Spleen (tissue), 11 donors: ENCODE results near the gene BSND. TPM values are rescaled to one million over a fixed set of nuclear protein-coding genes. Genes with fewer than 3 reads are reported as not detected.
"Not testable (repeated sequence)": the region's sequence is repeated elsewhere in the genome, so short reads cannot be mapped to it uniquely, and the experiment has no call there.

Experiments
- DNase-seq: peaks from one replicate; pipeline ENCODE4 v3.0.0-alpha.2; 2020
- H3K27ac ChIP-seq, 8 donors: fragments of 200-600 bp; sonication (generic) in 7 of 8; 1 replicate in 4 of 8; 2 replicates in 4 of 8; pipeline versions ENCODE4 v1.5.0 to v1.8.0; 2016 to 2021; ENCODE audit warnings: inconsistent platforms in 4 of 8, mild to moderate bottlenecking in 4 of 8, moderate library complexity in 1 of 8
- H3K27me3 ChIP-seq, 7 donors: fragments of 200-600 bp; sonication (generic) in 6 of 7; replicated peaks in 1 of 7; 1 replicate in 4 of 7; 2 replicates in 3 of 7; pipeline versions ENCODE4 v1.5.0 to v1.8.0; 2016 to 2021; ENCODE audit warnings: inconsistent platforms in 3 of 7, mild to moderate bottlenecking in 1 of 7
- H3K36me3 ChIP-seq, 6 donors: fragments of 200-600 bp; sonication (generic) in 5 of 6; 1 replicate in 4 of 6; 2 replicates in 2 of 6; pipeline versions ENCODE4 v1.5.0 to v1.8.0; 2016 to 2021; ENCODE audit warnings: inconsistent platforms in 2 of 6
- H3K4me1 ChIP-seq, 6 donors: fragments of 200-600 bp; sonication (generic) in 5 of 6; 1 replicate in 3 of 6; 2 replicates in 3 of 6; pipeline versions ENCODE4 v1.5.0 to v1.8.0; 2016 to 2021; ENCODE audit warnings: inconsistent platforms in 3 of 6
- H3K4me3 ChIP-seq, 8 donors: fragments of 200-600 bp; sonication (generic) in 7 of 8; 1 replicate in 4 of 8; 2 replicates in 4 of 8; pipeline versions ENCODE4 v1.5.0 to v1.8.0; 2016 to 2021; ENCODE audit warnings: inconsistent platforms in 4 of 8, mild to moderate bottlenecking in 4 of 8, moderate library complexity in 2 of 8
- H3K9me3 ChIP-seq, 8 donors: fragments of 200-600 bp; sonication (generic) in 7 of 8; 1 replicate in 4 of 8; 2 replicates in 4 of 8; pipeline versions ENCODE4 v1.5.0 to v1.8.0; 2016 to 2021; ENCODE audit warnings: inconsistent platforms in 4 of 8
- POLR2A ChIP-seq, 3 donors: fragments of 450-650 bp; IDR thresholded peaks; one replicate each; pipeline ENCODE4 v1.5.1; 2017; ENCODE audit warnings: antibody characterized with exemption in 3 of 3, mild to moderate bottlenecking in 1 of 3
- POLR2AphosphoS5 ChIP-seq, 3 donors: sonication (generic); formaldehyde crosslinking; IDR thresholded peaks; one replicate each; pipeline ENCODE4 v1.5.1; 2017; ENCODE audit warnings: antibody characterized with exemption in 3 of 3
- WGBS, 5 donors: extraction: QIAGEN DNeasy Blood & Tissue Kit in 3 of 5; methylation state at CpG; one replicate each; pipeline versions ENCODE4 v1.1.5 to v1.1.7; 2013 to 2018; 5-methylcytosine and 5-hydroxymethylcytosine counted together
- intact Hi-C: fragments of 100-400 bp; cut with DNase I; formaldehyde crosslinking; loops from one replicate; pipeline ENCODE4 v1.15.0; 2023; ENCODE audit warnings: low total_unique reads
- polyA plus RNA-seq, 3 donors: library from polyadenylated mRNA; stranded (reverse); fragments of 200-250 nt; gene quantifications; one replicate each; pipeline ENCODE4 v1.2.1, GENCODE V29; 2013
- total RNA-seq, 7 donors: library from RNA; depleted of rRNA in 3 of 7; stranded (reverse); fragments of >200 nt in 3 of 7; fragmentation: NEBNext Ultra II Directional in 4 of 7; extraction: Animal tissue kit (Norgen Biotek cat#: 25700) in 4 of 7; gene quantifications; one replicate each; pipeline versions ENCODE4 v1.1.0 to v1.2.1, GENCODE V29; 2016 to 2021
- TF ChIP-seq, protein P1 (sequence below), 11 experiments: fragments of 200-600 bp in 7 of 11; fragments of 450-650 bp in 4 of 11; sonication (generic) in 4 of 11; IDR thresholded peaks in 8 of 11; conservative IDR thresholded peaks in 3 of 11; 1 replicate in 7 of 11; 2 replicates in 4 of 11; pipeline versions ENCODE4 v1.4.0 to v1.8.0; 2016 to 2021; ENCODE audit warnings: antibody characterized with exemption in 11 of 11, inconsistent platforms in 4 of 11, mild to moderate bottlenecking in 1 of 11
- donor health status: healthy with polysubstance abuse.
- donor health status: DM: no; HTN: no; CAD: no; lungs with moderate emphysema.
- donor health status: DM: no; HTN: no; CAD: no.
- donor health status: Bipolar disorder and iron deficiency.
- donor health status: healthy.
- donor health status: DM: no; HTN: no; CAD: no.
- donor health status: DM: yes; HTN: yes; CAD: no.

Gene BSND
- total and polyA plus RNA-seq, 10 donors: 0.02 to 0.20 (median 0.09) TPM; not detected in 5

DNA sequence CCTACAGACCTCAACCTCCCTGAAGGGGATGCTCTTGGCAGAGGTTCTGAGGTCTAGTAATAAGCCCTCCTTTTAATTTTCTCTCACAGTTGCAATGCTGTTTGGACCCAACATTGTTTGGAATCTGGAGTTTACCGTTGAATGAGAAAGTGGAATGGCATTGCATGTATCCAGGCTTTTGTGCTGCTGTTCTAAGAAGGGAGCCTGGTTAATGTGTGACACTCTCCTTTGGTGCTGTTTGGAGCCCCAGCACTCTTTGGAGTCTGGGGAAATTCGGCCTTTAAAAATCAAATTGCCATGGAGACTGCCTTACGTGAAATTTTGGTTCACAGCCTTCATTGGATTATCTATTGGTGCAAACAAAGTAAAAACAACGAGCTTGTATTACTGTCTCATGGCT, 42.0 kb upstream of the BSND start:
- TF ChIP-seq POLR2AphosphoS5 (IDR thresholded peaks at IDR 0.05) (no peak), POLR2A (IDR thresholded peaks at IDR 0.05) (no peak)
- TF ChIP-seq, protein P1, sequence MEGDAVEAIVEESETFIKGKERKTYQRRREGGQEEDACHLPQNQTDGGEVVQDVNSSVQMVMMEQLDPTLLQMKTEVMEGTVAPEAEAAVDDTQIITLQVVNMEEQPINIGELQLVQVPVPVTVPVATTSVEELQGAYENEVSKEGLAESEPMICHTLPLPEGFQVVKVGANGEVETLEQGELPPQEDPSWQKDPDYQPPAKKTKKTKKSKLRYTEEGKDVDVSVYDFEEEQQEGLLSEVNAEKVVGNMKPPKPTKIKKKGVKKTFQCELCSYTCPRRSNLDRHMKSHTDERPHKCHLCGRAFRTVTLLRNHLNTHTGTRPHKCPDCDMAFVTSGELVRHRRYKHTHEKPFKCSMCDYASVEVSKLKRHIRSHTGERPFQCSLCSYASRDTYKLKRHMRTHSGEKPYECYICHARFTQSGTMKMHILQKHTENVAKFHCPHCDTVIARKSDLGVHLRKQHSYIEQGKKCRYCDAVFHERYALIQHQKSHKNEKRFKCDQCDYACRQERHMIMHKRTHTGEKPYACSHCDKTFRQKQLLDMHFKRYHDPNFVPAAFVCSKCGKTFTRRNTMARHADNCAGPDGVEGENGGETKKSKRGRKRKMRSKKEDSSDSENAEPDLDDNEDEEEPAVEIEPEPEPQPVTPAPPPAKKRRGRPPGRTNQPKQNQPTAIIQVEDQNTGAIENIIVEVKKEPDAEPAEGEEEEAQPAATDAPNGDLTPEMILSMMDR (IDR thresholded peaks at IDR 0.05 in 8 of 11, conservative IDR thresholded peaks at IDR 0.05 in 3 of 11): no peak
- Histone ChIP-seq H3K36me3 (no peaks in the 10 kb centered on the region), H3K4me1 (no peaks in the 10 kb centered on the region), H3K27ac (no peak overlapping the region), H3K27me3 (no peaks in the 10 kb centered on the region), H3K4me3 (no peak overlapping the region), H3K9me3 (peaks cover 0 to 23% (median 20%) of the 10 kb centered on the region in 8 donors)
- intact Hi-C loops: no loop called here
- DNase-seq: no peak
- 87 to 95% (median 88%) methylated on average over 4 of the region's 4 CpGs for WGBS, 5 donors

GRCh38 chr1:54959241-54959640, 39.5 kb upstream of the BSND start:
- no peak for TF ChIP-seq POLR2AphosphoS5 (IDR thresholded peaks at IDR 0.05)
- no peak for TF ChIP-seq POLR2A (IDR thresholded peaks at IDR 0.05)
- TF ChIP-seq, protein P1 (IDR thresholded peaks at IDR 0.05 in 8 of 11, conservative IDR thresholded peaks at IDR 0.05 in 3 of 11): no peak
- 48 to 84% (median 71%) methylated on average over 3 of the region's 3 CpGs for WGBS, 5 donors
- no peak overlapping the region for H3K4me3 ChIP-seq
- no peaks in the 10 kb centered on the region for H3K36me3 ChIP-seq
- H3K27ac ChIP-seq: no peak overlapping the region
- no peaks in the 10 kb centered on the region for H3K27me3 ChIP-seq
- no peaks in the 10 kb centered on the region for H3K4me1 ChIP-seq
- H3K9me3 ChIP-seq: peaks cover 0 to 23% (median 20%) of the 10 kb centered on the region in 8 donors
- intact Hi-C loops: no loop called here
- DNase-seq: no peak

DNA sequence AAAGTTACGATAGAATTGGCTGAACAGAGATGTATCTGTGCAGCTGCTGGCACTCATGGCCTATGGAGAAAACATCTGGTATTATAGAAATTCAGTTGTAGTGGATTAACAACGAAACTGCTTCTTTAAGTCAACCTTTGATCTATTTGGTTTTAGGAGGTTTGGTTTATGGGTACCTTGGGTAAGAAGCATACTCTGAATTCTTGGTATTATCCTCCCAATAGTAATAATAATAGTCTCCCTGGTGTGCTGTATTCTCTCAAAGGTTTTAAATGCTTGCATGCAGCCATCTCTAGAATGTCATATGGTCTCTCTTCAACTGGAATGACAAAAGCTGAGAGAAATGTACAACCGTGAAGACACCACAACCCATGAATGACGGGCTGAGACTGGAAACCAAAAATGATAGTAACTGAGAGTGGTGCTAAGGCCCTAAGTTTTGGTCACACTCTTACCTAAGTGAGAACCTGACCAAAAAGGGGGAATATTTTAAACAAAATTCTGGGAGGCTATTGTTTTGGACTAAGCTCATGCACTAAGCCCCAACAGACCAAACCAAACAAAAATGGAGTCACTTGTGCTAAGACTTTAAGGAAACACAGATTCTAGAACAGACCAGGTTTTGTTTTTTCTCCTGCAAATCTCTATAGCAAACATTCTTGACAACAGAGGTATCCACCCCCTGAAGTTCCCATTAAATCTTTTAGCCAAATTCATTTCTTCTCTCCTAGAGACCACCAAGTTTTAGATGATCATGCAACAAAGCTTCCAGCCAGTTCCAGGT, 35.9 kb upstream of the BSND start:
- Histone ChIP-seq H3K36me3 (no peaks in the 10 kb centered on the region), H3K4me1 (peaks cover 7 to 27% (median 20%) of the 10 kb centered on the region in 6 donors), H3K27ac (no peak overlapping the region), H3K4me3 (no peak overlapping the region), H3K9me3 (peaks cover 0 to 17% (median 15%) of the 10 kb centered on the region in 8 donors), H3K27me3 (no peaks in the 10 kb centered on the region)
- DNase-seq: no peak
- no peak for TF ChIP-seq POLR2AphosphoS5 (IDR thresholded peaks at IDR 0.05)
- TF ChIP-seq POLR2A (IDR thresholded peaks at IDR 0.05): no peak
- TF ChIP-seq, protein P1 (IDR thresholded peaks at IDR 0.05 in 8 of 11, conservative IDR thresholded peaks at IDR 0.05 in 3 of 11): no peak
- intact Hi-C loops: no loop called here
- WGBS, 5 donors: 67 to 77% (median 71%) methylated on average over 4 of the region's 4 CpGs

GRCh38 chr1:54963829-54964228, 34.9 kb upstream of the BSND start:
- H3K36me3 ChIP-seq, H3K27ac ChIP-seq, intact Hi-C loops, DNase-seq, H3K27me3 ChIP-seq, H3K4me3 ChIP-seq: not testable (repeated sequence)
- H3K9me3 ChIP-seq: peaks cover 0 to 10% (median 9%) of the 10 kb centered on the region in 8 donors
- 88 to 96% (median 91%) methylated on average over 5 of the region's 5 CpGs for WGBS, 5 donors
- peaks cover 7 to 27% (median 20%) of the 10 kb centered on the region in 6 donors for H3K4me1 ChIP-seq
